ENCODE data around the gene DIS3L2. TPM values are rescaled to one million over a fixed set of nuclear protein-coding genes. Genes with fewer than 3 reads are reported as not detected.

The DIS3L2 gene
- total and polyA plus RNA-seq, 2 experiments from 2014 or later: 35.5 to 50.1 TPM

DNA sequence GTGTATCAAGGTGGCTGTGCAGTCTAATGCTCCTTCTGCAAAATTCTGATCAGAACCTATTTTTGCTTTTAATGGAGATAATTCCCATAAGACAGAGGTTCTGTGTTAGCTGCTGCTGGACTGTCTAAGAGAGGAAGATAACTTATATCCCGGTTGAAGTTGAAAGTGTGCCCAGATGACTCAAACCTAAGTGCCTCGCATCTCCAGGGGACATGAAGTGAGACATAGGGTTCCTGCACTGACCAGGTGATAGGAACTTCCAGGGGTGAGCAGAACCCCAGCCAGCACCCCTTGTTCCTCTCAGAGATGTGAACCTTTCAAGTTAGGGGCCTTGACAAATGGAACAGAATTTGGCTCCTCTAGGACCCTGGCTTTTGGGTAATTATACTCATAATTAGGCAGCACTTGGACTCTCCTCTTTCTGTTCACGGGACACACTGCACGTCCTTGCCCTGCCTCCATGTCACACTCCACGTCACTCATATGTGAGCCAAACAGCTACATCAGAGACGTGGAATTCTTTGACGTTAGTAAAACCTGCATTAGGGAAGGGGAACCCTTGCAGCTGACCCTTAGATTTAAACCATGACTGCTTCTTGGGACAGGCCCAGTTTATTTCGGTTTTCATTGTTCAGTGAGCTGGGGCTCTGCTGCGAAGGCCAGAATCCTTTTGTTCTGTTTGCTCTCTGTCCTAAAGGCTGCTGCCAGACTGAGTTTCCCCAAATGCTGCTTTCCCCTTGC, 312.6 kb downstream of the DIS3L2 start:
- Histone ChIP-seq H3K27me3 (no peaks in the 10 kb centered on the region), H3K36me3 (no peaks in the 10 kb centered on the region), H3K9me3 (ENCODE audit: low read depth) (no peaks in the 10 kb centered on the region), H3K4me3 (no peak overlapping the region), H3K4me1 (ENCODE audit: low read depth) (no peaks in the 10 kb centered on the region), H3K27ac (no peak overlapping the region)
- TF ChIP-seq, protein P1, sequence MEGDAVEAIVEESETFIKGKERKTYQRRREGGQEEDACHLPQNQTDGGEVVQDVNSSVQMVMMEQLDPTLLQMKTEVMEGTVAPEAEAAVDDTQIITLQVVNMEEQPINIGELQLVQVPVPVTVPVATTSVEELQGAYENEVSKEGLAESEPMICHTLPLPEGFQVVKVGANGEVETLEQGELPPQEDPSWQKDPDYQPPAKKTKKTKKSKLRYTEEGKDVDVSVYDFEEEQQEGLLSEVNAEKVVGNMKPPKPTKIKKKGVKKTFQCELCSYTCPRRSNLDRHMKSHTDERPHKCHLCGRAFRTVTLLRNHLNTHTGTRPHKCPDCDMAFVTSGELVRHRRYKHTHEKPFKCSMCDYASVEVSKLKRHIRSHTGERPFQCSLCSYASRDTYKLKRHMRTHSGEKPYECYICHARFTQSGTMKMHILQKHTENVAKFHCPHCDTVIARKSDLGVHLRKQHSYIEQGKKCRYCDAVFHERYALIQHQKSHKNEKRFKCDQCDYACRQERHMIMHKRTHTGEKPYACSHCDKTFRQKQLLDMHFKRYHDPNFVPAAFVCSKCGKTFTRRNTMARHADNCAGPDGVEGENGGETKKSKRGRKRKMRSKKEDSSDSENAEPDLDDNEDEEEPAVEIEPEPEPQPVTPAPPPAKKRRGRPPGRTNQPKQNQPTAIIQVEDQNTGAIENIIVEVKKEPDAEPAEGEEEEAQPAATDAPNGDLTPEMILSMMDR (IDR thresholded peaks at IDR 0.05; ENCODE audit: low read depth, low read length): no peak
- no peak for DNase-seq (ENCODE audit: low read depth in 1 of 2, low spot score in 1 of 2)

DNA sequence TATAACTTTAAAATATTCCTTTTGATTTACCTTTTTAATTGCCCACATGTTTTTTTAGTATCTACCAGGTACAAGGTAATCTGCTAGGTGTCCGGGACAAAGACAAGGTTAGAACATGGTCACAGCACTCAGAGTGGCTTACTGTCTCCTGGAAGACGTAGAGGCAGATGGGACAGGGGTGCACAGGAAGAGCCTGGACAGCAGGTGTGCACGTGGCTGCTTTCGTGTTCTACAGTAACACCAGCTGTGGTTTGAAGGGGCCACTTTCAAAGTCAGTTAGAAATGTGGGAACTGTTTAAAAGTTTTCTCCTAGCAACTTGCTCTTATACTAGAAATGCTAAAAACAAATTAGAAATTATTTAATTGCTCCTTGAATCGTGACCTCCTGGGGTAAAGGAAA, 314.2 kb downstream of the DIS3L2 start:
- H3K27me3 ChIP-seq: no peaks in the 10 kb centered on the region
- no peak overlapping the region for H3K4me3 ChIP-seq
- H3K27ac ChIP-seq: no peak overlapping the region
- no peaks in the 10 kb centered on the region for H3K4me1 ChIP-seq (ENCODE audit: low read depth)
- no peak for DNase-seq (ENCODE audit: low read depth in 1 of 2, low spot score in 1 of 2)
- no peaks in the 10 kb centered on the region for H3K36me3 ChIP-seq
- TF ChIP-seq, protein P1 (IDR thresholded peaks at IDR 0.05; ENCODE audit: low read depth, low read length): no peak
- no peaks in the 10 kb centered on the region for H3K9me3 ChIP-seq (ENCODE audit: low read depth)

DNA sequence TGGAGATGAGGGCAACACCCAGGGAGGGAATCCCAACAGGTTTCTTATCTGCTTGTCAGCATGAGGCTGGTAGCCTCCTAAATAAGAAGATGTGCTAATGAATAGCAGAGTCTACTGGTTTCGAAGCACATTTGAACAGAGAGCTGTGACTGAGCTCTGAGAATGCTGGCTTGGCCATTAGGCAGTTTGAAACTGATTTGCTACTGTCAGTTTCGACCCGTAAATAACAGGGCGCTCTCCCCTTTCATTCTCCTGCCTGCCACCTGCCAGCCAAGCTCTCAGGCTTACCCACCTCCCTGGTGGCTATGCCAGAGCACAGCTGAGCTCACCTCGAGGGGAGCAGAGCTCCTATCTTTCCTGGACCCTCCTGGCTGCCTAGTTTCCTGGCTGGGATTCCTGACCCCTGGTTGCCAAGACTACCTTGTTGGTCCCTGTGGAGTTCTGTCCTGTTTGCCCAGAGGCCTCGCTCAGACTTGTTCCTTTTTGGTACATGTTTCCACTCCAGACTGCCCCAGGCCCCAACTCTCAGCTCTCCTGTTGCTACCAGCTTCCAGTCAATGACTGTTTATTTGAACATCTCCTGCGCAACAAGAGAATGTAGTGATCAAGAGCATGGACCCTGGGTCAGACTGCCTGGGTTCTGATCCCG, 314.7 kb downstream of the DIS3L2 start:
- Histone ChIP-seq H3K27ac (no peak overlapping the region), H3K4me3 (no peak overlapping the region), H3K36me3 (no peaks in the 10 kb centered on the region), H3K4me1 (ENCODE audit: low read depth) (no peaks in the 10 kb centered on the region), H3K27me3 (no peaks in the 10 kb centered on the region), H3K9me3 (ENCODE audit: low read depth) (no peaks in the 10 kb centered on the region)
- no peak for DNase-seq (ENCODE audit: low read depth in 1 of 2, low spot score in 1 of 2)
- TF ChIP-seq, protein P1 (IDR thresholded peaks at IDR 0.05; ENCODE audit: low read depth, low read length): no peak

DNA sequence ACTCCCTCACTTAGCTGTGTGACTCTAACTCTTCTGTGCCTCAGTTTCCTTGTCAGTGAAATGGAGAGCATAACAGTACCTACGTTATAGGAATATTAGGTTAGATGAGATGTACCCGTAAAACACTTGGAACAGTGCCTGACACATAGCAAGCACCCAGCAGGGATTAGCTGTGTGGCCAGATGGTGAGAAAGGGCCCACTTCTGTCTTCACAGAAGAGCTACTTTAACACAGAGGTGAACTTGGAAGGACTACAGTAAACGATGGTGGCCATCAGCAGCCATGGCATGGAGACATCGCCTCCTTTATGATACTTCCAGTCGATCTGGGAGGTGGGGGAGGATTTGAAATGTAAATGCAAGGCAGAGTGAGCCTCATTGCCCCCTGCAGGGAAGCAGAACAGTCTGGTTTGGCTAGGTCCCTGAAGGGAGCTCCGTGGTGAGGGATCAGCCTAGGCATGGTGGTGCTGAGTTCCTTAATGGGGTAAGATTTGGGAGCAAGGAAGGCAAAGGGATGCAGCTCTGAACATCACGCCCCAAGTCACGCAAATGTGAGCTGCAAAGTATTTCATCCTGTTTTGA, 315.3 kb downstream of the DIS3L2 start:
- no peaks in the 10 kb centered on the region for H3K27me3 ChIP-seq
- H3K27ac ChIP-seq: no peak overlapping the region
- H3K4me1 ChIP-seq (ENCODE audit: low read depth): no peaks in the 10 kb centered on the region
- H3K4me3 ChIP-seq: no peak overlapping the region
- no peaks in the 10 kb centered on the region for H3K9me3 ChIP-seq (ENCODE audit: low read depth)
- DNase-seq (ENCODE audit: low read depth in 1 of 2, low spot score in 1 of 2): no peak
- H3K36me3 ChIP-seq: no peaks in the 10 kb centered on the region
- TF ChIP-seq, protein P1 (IDR thresholded peaks at IDR 0.05; ENCODE audit: low read depth, low read length): no peak

DNA sequence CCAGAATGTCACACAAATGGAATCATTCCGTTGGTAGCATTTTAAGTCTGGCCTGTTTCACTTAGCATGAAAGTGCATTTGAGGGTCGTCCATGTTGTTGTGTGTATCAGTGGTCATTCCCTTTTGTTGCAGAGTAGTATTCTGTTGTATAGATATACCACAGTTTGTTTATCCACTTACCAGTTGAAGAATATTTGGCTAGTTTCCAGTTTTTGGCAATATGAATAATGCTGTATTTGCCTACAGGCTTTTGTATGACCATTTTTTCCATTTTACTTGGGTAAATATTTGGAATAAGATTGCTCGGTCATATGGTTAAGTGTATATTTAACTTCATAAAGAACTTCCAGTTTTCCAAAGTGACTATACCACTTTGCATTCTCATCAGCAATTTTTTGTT, 317.0 kb downstream of the DIS3L2 start:
- H3K4me1 ChIP-seq (ENCODE audit: low read depth): no peaks in the 10 kb centered on the region
- TF ChIP-seq, protein P1 (IDR thresholded peaks at IDR 0.05; ENCODE audit: low read depth, low read length): no peak
- H3K27ac ChIP-seq: no peak overlapping the region
- DNase-seq (ENCODE audit: low read depth in 1 of 2, low spot score in 1 of 2): no peak
- no peak overlapping the region for H3K4me3 ChIP-seq
- no peaks in the 10 kb centered on the region for H3K36me3 ChIP-seq
- no peaks in the 10 kb centered on the region for H3K27me3 ChIP-seq
- no peaks in the 10 kb centered on the region for H3K9me3 ChIP-seq (ENCODE audit: low read depth)

Data from cardiac muscle cell (in vitro differentiated cells and primary cell).